Skeletal muscle tissue (tissue), 4 donors: ENCODE measurements around the gene MRTFA. TPM values are rescaled to one million over a fixed set of nuclear protein-coding genes. Genes with fewer than 3 reads are reported as not detected.

Experiments used
- H3K27ac ChIP-seq: one replicate; pipeline ENCODE4 v1.7.0; 2013; ENCODE audit warnings: mild to moderate bottlenecking, low read depth, low read length, inconsistent platforms
- H3K27me3 ChIP-seq, 3 donors: one replicate each; pipeline ENCODE4 v1.7.0; 2013; ENCODE audit warnings: low read length in 3 of 3; ENCODE audit not compliant: control insufficient read depth in 3 of 3, insufficient read depth in 3 of 3
- H3K36me3 ChIP-seq, 3 donors: one replicate each; pipeline ENCODE4 v1.7.0; 2013; ENCODE audit warnings: low read length in 3 of 3; ENCODE audit not compliant: control insufficient read depth in 3 of 3, insufficient read depth in 3 of 3
- H3K4me1 ChIP-seq, 3 donors: one replicate each; pipeline ENCODE4 v1.7.0; 2013; ENCODE audit warnings: low read length in 3 of 3, mild to moderate bottlenecking in 3 of 3; ENCODE audit not compliant: control insufficient read depth in 3 of 3, insufficient read depth in 3 of 3
- H3K4me3 ChIP-seq, 3 donors: one replicate each; pipeline ENCODE4 v1.7.0; 2013; ENCODE audit warnings: low read length in 3 of 3
- H3K9ac ChIP-seq, 3 donors: one replicate each; pipeline ENCODE4 v1.7.0; 2013; ENCODE audit warnings: low read length in 3 of 3, mild to moderate bottlenecking in 3 of 3, moderate library complexity in 2 of 3, low read depth in 1 of 3
- H3K9me3 ChIP-seq, 3 donors: one replicate each; pipeline ENCODE4 v1.7.0; 2013; ENCODE audit warnings: low read length in 3 of 3; ENCODE audit not compliant: control insufficient read depth in 3 of 3
- total RNA-seq: library from RNA; depleted of rRNA; stranded (reverse); fragments of >200 nt; gene quantifications from one replicate; pipeline ENCODE4 v1.2.3, GENCODE V29; 2014
- donor health status: Osteomylitis.

Gene MRTFA
- total RNA-seq, 1 donor from 2014 or later, result 25.6 TPM

- Histone ChIP-seq H3K4me3 (peak overlapping the region; percentile 55 to 64 (median 57)), H3K27me3 (no peaks in the 10 kb centered on the region), H3K36me3 (peaks cover 0 to 3% (median 0%) of the 10 kb centered on the region in 3 donors), H3K9ac (peak overlapping the region; percentile 58 to 69 (median 68)), H3K27ac (peak overlapping the region; percentile 81), H3K9me3 (no peaks in the 10 kb centered on the region), H3K4me1 (peaks cover 26 to 42% (median 31%) of the 10 kb centered on the region in 3 donors)
Measured at GRCh38 chr22:40491990-40492631, 144.4 kb downstream of the MRTFA start.

GRCh38 chr22:40487663-40488249, 148.8 kb downstream of the MRTFA start:
- peaks cover 40 to 53% (median 47%) of the 10 kb centered on the region in 3 donors for H3K4me1 ChIP-seq
- H3K27ac ChIP-seq, result peak overlapping the region; percentile 14
- H3K4me3 ChIP-seq, result no peak overlapping the region
- H3K27me3 ChIP-seq, result no peaks in the 10 kb centered on the region
- no peaks in the 10 kb centered on the region for H3K36me3 ChIP-seq
- H3K9ac ChIP-seq, result no peak overlapping the region
- no peaks in the 10 kb centered on the region for H3K9me3 ChIP-seq

DNA sequence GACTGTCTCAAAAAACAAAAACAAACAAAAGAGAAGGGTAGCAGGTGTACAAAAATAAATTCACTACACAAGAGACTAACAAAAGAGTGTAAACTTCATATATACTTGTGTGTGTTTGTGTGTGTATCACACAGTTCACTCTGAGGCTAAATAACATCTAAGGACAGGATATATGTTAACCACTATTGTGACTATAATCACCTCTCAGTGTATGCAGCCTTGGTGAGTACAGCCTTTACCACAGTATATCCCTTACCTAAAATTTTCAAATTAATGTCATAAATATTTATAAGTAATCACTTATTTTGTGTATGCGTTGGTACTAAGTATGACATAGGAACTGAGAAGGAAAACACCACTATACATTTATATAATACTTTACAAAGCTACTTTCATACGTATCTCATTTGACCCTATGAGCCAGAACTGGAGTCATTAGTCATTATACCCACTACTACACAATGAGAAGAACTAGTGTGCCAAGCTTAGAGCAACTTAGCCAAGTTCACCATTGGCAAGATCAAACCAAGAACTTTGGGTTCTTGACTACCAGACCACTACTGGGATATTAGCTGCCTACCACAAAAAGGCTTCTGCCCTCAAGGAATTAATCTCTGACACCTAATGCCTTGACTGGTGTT, 149.4 kb downstream of the MRTFA start:
- no peaks in the 10 kb centered on the region for H3K9me3 ChIP-seq
- no peak overlapping the region for H3K9ac ChIP-seq
- peak overlapping the region; percentile 14 for H3K27ac ChIP-seq
- H3K4me3 ChIP-seq, result no peak overlapping the region
- peaks cover 39 to 51% (median 44%) of the 10 kb centered on the region in 3 donors for H3K4me1 ChIP-seq
- H3K36me3 ChIP-seq, result no peaks in the 10 kb centered on the region
- no peaks in the 10 kb centered on the region for H3K27me3 ChIP-seq

DNA sequence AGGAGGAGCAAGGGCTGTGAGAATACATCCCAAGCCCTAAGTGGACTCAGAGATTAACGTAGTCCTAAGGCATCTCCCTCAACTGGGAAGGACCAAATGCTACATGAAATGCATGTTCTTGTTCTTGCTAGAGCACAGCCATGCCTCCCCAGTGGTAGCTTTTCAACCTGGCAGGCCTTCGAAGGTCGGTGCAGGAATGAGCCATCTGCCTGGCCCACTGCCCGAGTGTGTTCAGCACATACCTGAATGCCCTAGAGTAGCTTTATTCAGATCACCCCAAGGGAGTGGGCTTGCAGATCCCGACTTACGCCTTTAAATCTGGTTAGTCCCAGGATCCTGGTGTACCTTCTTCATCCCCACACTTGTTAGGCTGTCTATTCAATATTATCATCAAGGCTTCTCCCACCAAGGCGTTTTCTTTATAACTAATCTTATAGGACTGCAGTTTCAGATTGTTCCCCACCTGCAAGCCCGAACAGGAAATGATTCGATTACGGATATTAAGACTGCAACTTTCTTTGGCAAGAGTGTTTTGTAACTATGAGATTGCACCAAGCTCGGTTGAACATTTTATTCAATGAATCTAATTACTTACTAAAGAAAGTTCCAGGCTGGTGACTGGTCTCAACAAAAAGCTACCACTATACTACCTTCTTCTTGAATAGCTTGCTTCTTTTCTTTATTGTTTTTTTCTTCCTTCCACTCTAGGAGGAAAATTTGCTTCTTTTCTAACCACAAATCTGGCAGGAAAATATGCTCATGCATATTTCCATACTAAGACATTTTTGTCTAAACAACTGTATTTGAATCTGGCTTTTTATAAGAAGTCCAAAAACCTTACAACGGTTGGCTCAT, 150.5 kb downstream of the MRTFA start:
- Histone ChIP-seq H3K36me3 (no peaks in the 10 kb centered on the region), H3K27me3 (no peaks in the 10 kb centered on the region), H3K9me3 (no peaks in the 10 kb centered on the region), H3K4me1 (peaks cover 28 to 47% (median 42%) of the 10 kb centered on the region in 3 donors), H3K9ac (peak overlapping the region in 2 of 3 donors; percentile 10 to 28), H3K27ac (peak overlapping the region; percentile 14), H3K4me3 (peak overlapping the region in 2 of 3 donors; percentile 22 to 25)

DNA sequence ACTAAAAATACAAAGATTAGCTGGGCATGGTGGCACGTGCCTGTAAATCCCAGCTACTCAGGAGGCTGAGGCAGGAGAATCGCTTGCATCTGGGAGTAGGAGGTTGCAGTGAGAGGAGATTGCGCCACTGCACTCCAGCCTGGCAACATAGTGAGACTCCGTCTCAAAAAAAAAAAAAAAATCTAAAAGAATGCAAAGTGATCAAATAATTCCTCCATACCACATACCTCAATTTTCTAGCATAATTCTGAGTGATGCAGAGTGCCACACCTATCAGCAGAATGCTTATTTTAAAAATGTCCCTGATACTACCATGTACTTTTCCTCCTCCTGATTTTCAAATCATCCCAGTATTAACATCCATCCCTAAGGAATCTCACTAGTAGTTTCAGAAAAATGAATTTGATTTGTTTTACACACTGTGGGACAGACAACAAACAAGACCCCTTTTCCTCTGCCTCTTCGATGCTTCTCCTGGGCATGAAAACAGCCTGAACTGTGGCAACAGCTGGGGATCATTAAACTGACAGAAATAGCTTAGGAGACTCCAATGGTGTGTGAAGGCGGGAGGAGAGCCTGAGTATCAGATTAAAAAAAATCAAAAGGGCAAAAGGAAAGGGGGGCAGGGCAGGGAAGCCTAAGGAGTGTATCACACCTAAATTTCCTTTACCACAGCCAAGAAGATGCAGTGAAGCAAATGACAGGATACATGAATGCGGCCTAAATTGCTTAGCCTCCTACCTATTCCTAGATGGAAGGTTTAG, 151.4 kb downstream of the MRTFA start:
- no peaks in the 10 kb centered on the region for H3K36me3 ChIP-seq
- H3K27ac ChIP-seq, result peak overlapping the region; percentile 14
- H3K4me1 ChIP-seq, result peaks cover 26 to 43% (median 41%) of the 10 kb centered on the region in 3 donors
- H3K9ac ChIP-seq, result peak overlapping the region in 2 of 3 donors; percentile 10 to 28
- no peaks in the 10 kb centered on the region for H3K9me3 ChIP-seq
- no peaks in the 10 kb centered on the region for H3K27me3 ChIP-seq
- H3K4me3 ChIP-seq, result peak overlapping the region in 2 of 3 donors; percentile 22 to 25

DNA sequence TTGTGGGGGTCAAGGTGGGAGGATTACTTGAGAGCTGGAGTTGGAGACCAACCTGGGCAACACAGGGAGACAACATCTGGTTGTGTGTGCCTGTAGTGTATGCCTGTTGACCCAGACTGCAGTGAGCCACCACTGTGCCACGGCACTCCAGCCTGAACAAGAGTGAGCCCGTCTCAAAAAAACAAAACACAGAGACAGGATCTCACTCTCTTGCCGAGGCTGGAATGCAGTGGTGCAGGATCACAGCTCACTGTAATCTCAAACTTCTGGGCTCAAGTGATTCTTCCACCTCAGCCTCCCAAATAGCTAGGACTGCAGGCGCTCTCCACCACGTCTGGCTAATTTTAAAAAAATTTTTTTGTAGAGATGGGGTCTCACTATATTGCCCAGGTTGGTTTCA, 153.6 kb downstream of the MRTFA start:
- H3K4me1 ChIP-seq, result peaks cover 26 to 51% (median 48%) of the 10 kb centered on the region in 3 donors
- H3K9me3 ChIP-seq, result no peaks in the 10 kb centered on the region
- no peak overlapping the region for H3K27ac ChIP-seq
- H3K27me3 ChIP-seq, result no peaks in the 10 kb centered on the region
- H3K9ac ChIP-seq, result no peak overlapping the region
- no peaks in the 10 kb centered on the region for H3K36me3 ChIP-seq
- no peak overlapping the region for H3K4me3 ChIP-seq

DNA sequence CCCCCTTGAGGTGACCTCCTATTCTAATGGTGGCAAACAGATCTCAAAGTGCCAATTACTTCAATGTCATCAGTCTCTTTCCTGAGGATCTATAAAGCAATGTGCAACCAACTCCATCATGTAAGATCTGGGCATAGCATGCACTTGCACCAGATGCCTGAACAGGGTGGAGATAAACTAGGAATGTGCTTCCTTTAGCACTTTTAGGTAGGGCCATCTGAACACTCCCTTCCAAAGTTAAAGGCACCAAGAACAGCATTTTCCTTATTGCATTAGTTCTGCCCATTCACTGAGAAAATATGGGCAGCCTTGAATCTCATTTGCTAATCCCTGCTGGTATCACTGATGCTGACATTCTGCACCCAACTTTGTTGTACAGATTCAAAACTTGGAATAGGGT, 154.1 kb downstream of the MRTFA start:
- H3K36me3 ChIP-seq, result no peaks in the 10 kb centered on the region
- H3K4me1 ChIP-seq, result peaks cover 25 to 49% (median 48%) of the 10 kb centered on the region in 3 donors
- no peak overlapping the region for H3K4me3 ChIP-seq
- H3K27me3 ChIP-seq, result no peaks in the 10 kb centered on the region
- no peak overlapping the region for H3K9ac ChIP-seq
- H3K27ac ChIP-seq, result no peak overlapping the region
- no peaks in the 10 kb centered on the region for H3K9me3 ChIP-seq

- Histone ChIP-seq H3K27ac (no peak overlapping the region), H3K27me3 (no peaks in the 10 kb centered on the region), H3K9me3 (no peaks in the 10 kb centered on the region), H3K4me3 (no peak overlapping the region), H3K36me3 (no peaks in the 10 kb centered on the region), H3K4me1 (peaks cover 14 to 37% (median 36%) of the 10 kb centered on the region in 3 donors), H3K9ac (no peak overlapping the region)
Measured at GRCh38 chr22:40480996-40481395, 155.5 kb downstream of the MRTFA start.

DNA sequence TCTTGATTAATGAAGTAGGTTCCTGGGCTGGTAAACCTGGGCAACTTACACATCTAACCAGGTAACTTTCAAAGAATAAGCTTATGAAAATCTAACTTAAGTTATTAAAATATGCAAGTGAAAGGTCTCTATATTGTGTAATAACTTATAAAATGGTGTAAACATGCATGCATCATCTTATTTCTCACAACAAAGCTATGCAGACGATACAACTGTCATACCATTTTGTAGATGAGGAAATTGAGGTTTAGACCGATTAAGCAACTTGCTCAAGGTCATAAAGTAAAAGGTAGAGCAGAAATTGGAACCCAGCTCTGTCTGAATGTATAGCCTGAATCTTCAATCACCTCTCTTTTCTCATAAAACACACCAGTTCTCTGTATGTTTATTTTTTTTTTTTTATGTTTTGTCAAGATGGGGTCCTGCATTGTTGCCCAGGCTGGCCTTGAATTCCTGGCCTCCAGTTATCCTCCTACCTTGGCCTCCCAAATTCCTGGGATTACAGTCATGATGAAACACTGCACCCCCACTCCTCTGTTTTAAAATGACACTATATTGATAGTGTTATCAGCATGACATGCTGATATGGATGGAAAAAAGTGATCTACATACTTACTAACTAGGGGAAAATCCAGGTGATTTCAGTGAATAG, 156.5 kb downstream of the MRTFA start:
- Histone ChIP-seq H3K4me3 (no peak overlapping the region), H3K4me1 (peaks cover 4 to 27% (median 26%) of the 10 kb centered on the region in 3 donors), H3K9me3 (no peaks in the 10 kb centered on the region), H3K9ac (no peak overlapping the region), H3K27ac (no peak overlapping the region), H3K27me3 (no peaks in the 10 kb centered on the region), H3K36me3 (no peaks in the 10 kb centered on the region)
